Kidney (tissue), 14 donors: ENCODE results near the gene ZIC4. TPM values are rescaled to one million over a fixed set of nuclear protein-coding genes. Genes with fewer than 3 reads are reported as not detected.

Source experiments
- DNase-seq, 5 donors: peaks; one replicate each; pipeline ENCODE4 v3.0.0-alpha.2; 2013 to 2020
- FAIRE-seq: peaks from 2 replicates; lab custom pipeline; 2012; peaks lifted over from hg19 to GRCh38; lab: Jason Lieb, UNC
- H3K27ac ChIP-seq, 2 donors: one replicate each; pipeline ENCODE4 v1.7.0; 2013; ENCODE audit warnings: low read depth in 2 of 2, low read length in 2 of 2, inconsistent platforms in 1 of 2
- H3K27me3 ChIP-seq: one replicate; pipeline ENCODE4 v1.7.1; 2013; ENCODE audit warnings: low read length, inconsistent platforms; ENCODE audit not compliant: control insufficient read depth, insufficient read depth
- H3K36me3 ChIP-seq, 3 donors: one replicate each; pipeline versions ENCODE4 v1.7.0 to v1.7.1; 2013; ENCODE audit warnings: low read length in 3 of 3, control low read depth in 1 of 3, inconsistent platforms in 1 of 3; ENCODE audit not compliant: insufficient read depth in 3 of 3, control insufficient read depth in 2 of 3
- H3K4me1 ChIP-seq, 3 donors: one replicate each; pipeline versions ENCODE4 v1.7.0 to v1.7.1; 2013; ENCODE audit warnings: low read length in 3 of 3, inconsistent platforms in 1 of 3, low read depth in 1 of 3; ENCODE audit not compliant: control insufficient read depth in 2 of 3, insufficient read depth in 2 of 3
- H3K4me3 ChIP-seq, 3 donors: one replicate each; pipeline versions ENCODE4 v1.7.0 to v1.8.1; 2013; ENCODE audit warnings: low read length in 3 of 3, control low read depth in 1 of 3, inconsistent platforms in 1 of 3
- H3K9ac ChIP-seq, 3 donors: one replicate each; pipeline versions ENCODE4 v1.7.0 to v1.7.1; 2013; ENCODE audit warnings: low read length in 3 of 3, control low read depth in 1 of 3, inconsistent platforms in 1 of 3
- H3K9me3 ChIP-seq, 3 donors: one replicate each; pipeline versions ENCODE4 v1.7.0 to v1.7.1; 2013; ENCODE audit warnings: low read length in 3 of 3, control low read depth in 1 of 3, inconsistent platforms in 1 of 3; ENCODE audit not compliant: control insufficient read depth in 2 of 3, insufficient read depth in 1 of 3
- intact Hi-C: fragments of 100-400 bp; cut with DNase I; formaldehyde crosslinking; loops from one replicate; pipeline ENCODE4 v1.11.1; 2022
- polyA plus RNA-seq: library from polyadenylated mRNA; stranded (reverse); fragments of 350-450 nt; fragmentation: Illumina TruSeq; extraction: RNeasy Lipid Tissue Mini Kit (QIAGEN cat#74804); gene quantifications from one replicate; pipeline ENCODE4 v1.2.3, GENCODE V29; 2014; ENCODE audit warnings: low read depth, low replicate concordance; ENCODE audit not compliant: insufficient read depth
- total RNA-seq: library from RNA; stranded (reverse); fragmentation: NEBNext Ultra II Directional; extraction: Animal tissue kit (Norgen Biotek cat#: 25700); gene quantifications from one replicate; pipeline ENCODE4 v1.2.1, GENCODE V29; 2021
- TF ChIP-seq, protein P1 (sequence below): IDR thresholded peaks from 3 replicates; pipeline ENCODE4 v1.5.1; 2012; ENCODE audit warnings: mild to moderate bottlenecking, moderate library complexity, borderline replicate concordance; ENCODE audit not compliant: insufficient read depth; ENCODE audit errors: extremely low read depth
- donor health status: control.
- donor health status: control.
- donor health status: control.
- donor health status: control.
- donor health status: control.
- donor health status: DM: yes; HTN: yes; CAD: no.
- donor health status: Normal renal cell carcinoma (clear cell type).

Gene ZIC4
- total and polyA plus RNA-seq, 2 donors from 2014 or later, result not detected

DNA sequence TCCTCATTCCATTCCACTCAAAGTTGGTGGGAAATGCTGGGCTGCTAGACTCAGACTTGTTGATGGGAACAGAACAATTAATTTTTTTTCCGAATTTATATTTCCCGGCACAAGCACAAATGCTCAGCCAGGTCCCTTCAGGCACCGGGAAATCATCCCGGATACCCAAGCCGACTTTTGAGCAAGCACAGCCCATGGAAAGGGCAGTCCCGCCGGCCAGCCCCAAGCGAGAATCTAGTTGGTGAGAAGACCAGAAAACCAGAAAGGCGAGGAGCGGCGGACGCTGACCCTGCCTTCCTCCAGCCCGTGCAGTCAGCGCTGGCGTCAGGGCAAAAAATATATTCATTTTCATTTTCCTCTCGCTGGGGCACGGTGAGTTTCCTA, 763 bp upstream of the ZIC4 start:
- no peak overlapping the region for H3K9ac ChIP-seq
- no peaks in the 10 kb centered on the region for H3K9me3 ChIP-seq
- peak in 3 of 5 donors; percentile 31 to 60 (median 37) for DNase-seq
- peaks cover 80% of the 10 kb centered on the region for H3K27me3 ChIP-seq
- peaks cover 0 to 6% (median 0%) of the 10 kb centered on the region in 3 donors for H3K4me1 ChIP-seq
- TF ChIP-seq, protein P1, sequence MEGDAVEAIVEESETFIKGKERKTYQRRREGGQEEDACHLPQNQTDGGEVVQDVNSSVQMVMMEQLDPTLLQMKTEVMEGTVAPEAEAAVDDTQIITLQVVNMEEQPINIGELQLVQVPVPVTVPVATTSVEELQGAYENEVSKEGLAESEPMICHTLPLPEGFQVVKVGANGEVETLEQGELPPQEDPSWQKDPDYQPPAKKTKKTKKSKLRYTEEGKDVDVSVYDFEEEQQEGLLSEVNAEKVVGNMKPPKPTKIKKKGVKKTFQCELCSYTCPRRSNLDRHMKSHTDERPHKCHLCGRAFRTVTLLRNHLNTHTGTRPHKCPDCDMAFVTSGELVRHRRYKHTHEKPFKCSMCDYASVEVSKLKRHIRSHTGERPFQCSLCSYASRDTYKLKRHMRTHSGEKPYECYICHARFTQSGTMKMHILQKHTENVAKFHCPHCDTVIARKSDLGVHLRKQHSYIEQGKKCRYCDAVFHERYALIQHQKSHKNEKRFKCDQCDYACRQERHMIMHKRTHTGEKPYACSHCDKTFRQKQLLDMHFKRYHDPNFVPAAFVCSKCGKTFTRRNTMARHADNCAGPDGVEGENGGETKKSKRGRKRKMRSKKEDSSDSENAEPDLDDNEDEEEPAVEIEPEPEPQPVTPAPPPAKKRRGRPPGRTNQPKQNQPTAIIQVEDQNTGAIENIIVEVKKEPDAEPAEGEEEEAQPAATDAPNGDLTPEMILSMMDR, result no peak
- no peaks in the 10 kb centered on the region for H3K36me3 ChIP-seq
- no peak for FAIRE-seq
- H3K4me3 ChIP-seq, result no peak overlapping the region
- no peak overlapping the region for H3K27ac ChIP-seq
- intact Hi-C loops, result no loop called here

GRCh38 chr3:147405231-147406027, 914 bp downstream of the ZIC4 start:
- peaks cover 79% of the 10 kb centered on the region for H3K27me3 ChIP-seq
- peaks cover 0 to under 1% (median 0%) of the 10 kb centered on the region in 3 donors for H3K4me1 ChIP-seq
- H3K27ac ChIP-seq, result no peak overlapping the region
- H3K36me3 ChIP-seq, result no peaks in the 10 kb centered on the region
- no peaks in the 10 kb centered on the region for H3K9me3 ChIP-seq
- DNase-seq (peak in 1 of 5 donors; percentile 56), FAIRE-seq (no peak)
- no peak overlapping the region for H3K4me3 ChIP-seq
- intact Hi-C loops, result no loop called here
- TF ChIP-seq, protein P1, result no peak
- H3K9ac ChIP-seq, result no peak overlapping the region

- no peak for FAIRE-seq
- Histone ChIP-seq H3K27me3 (peaks cover 82% of the 10 kb centered on the region), H3K9ac (no peak overlapping the region), H3K9me3 (no peaks in the 10 kb centered on the region), H3K27ac (no peak overlapping the region), H3K4me1 (no peaks in the 10 kb centered on the region), H3K36me3 (no peaks in the 10 kb centered on the region), H3K4me3 (no peak overlapping the region)
- TF ChIP-seq, protein P1, result no peak
- DNase-seq, result no peak
- intact Hi-C loops, result no loop called here
Observed at GRCh38 chr3:147404800-147405230, 1.5 kb downstream of the ZIC4 start.
